T-helper 1 cell treated with Interleukin-12 subunit alpha and Interleukin-12 subunit beta and Interleukin-4 antibody, amounts not matched to agents 30 μg/mL and 1 μg/mL, for 36 hours (primary cell): Measurements from ENCODE around the gene ERBB2.

Source experiments
- H3K27ac Mint-ChIP-seq: one replicate; pipeline ENCODE4 v1.8.0; 2021; ENCODE audit warnings: mild to moderate bottlenecking, mixed read lengths
- H3K27me3 Mint-ChIP-seq: one replicate; pipeline ENCODE4 v1.8.0; 2021; ENCODE audit warnings: low read depth, mixed read lengths
- H3K36me3 Mint-ChIP-seq: one replicate; pipeline ENCODE4 v1.8.0; 2021; ENCODE audit warnings: low read depth, mixed read lengths
- H3K4me1 Mint-ChIP-seq: one replicate; pipeline ENCODE4 v1.8.0; 2021; ENCODE audit warnings: low read depth, mixed read lengths
- H3K4me3 Mint-ChIP-seq: one replicate; pipeline ENCODE4 v1.8.0; 2021; ENCODE audit warnings: mild to moderate bottlenecking, moderate library complexity, mixed read lengths
- H3K9me3 Mint-ChIP-seq: one replicate; pipeline ENCODE4 v1.8.0; 2021; ENCODE audit warnings: mixed read lengths

ERBB2 gene

DNA sequence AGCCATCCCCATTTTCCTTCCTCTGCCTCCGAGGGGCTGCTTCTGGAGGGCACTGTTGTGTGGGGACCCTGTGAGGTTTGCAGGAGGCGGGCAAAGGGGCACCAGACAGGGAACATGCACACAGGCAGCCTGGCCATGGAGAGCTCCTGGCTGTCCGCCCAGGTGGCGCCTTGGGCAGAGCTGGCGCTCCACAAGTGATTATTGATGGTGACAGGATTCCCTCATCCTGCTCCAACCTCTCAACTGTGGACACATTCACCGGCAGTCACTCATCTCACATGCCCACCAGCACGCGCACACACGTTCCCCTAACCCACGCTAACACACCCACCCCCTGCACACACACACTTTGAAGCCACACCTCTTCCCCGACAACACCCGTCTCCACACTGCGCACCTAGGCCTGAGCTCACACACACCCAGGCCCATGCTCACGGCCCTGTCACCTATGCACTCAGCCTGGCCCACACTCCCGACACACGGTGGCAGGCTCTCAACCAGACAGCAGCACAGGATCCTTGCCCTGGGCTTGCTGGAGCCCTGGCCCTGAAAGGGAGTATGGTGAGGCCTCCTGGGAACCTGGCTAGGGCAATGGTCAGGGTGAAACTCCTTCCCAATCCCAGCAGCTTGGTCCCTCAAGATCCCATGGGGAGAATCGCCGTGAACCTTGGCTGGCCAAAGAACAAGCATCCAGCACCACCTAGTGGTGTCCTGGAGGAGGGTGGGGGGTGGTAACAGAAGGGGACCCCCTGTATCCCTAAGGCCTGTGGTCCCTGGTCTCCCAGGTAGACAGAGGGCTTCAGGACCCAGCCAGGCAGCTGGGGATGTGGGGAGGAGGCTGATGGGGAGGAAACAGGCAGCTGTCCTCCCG is 28.0 kb upstream of the ERBB2 start:
- H3K27ac Mint-ChIP-seq = no peak overlapping the region
- H3K4me1 Mint-ChIP-seq = peaks cover 17% of the 10 kb centered on the region
- no peaks in the 10 kb centered on the region for H3K9me3 Mint-ChIP-seq
- H3K27me3 Mint-ChIP-seq = peaks cover 27% of the 10 kb centered on the region
- H3K4me3 Mint-ChIP-seq = no peak overlapping the region
- no peaks in the 10 kb centered on the region for H3K36me3 Mint-ChIP-seq

DNA sequence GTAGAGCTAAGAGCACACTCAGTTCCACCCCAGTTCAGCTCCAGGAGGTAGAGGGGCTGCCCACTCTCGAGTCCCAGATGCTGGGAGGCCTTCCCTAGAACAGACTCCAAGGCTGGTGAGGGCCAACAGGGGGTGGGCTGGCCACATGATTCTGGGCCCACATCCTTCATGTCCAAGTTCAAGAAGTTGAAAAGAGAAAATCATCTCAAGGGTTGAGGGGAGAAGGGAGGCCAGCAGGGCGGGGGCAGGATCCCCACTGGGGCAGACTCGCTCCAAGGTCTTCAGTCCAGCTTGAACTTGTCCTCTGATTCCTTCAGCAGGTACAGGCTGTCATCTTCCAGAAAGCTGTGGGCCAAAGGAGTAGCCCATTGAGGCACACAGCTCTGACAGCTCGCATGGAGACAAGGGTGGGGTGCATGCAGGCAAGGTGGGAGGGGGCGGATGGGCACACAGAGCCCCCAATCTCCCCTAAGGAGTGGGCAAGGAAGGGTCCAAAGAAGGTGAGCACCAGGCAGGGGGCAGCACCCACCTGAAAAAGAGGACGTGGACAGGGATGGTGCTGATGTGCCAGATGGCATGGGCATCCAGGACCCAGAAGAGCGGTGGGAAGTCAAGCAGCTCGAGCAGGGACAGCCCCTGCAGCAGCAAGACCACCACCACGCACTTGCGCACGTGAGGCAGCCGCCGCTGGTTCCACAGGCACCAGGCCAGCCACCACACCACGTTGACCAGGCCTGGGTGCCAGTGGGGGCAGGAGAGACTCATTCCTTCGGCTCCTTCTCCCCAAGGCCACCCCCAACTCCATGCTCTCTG is 27.1 kb upstream of the ERBB2 start:
- H3K36me3 Mint-ChIP-seq = no peaks in the 10 kb centered on the region
- no peak overlapping the region for H3K4me3 Mint-ChIP-seq
- peaks cover 20% of the 10 kb centered on the region for H3K4me1 Mint-ChIP-seq
- peaks cover 23% of the 10 kb centered on the region for H3K27me3 Mint-ChIP-seq
- no peaks in the 10 kb centered on the region for H3K9me3 Mint-ChIP-seq
- no peak overlapping the region for H3K27ac Mint-ChIP-seq

DNA sequence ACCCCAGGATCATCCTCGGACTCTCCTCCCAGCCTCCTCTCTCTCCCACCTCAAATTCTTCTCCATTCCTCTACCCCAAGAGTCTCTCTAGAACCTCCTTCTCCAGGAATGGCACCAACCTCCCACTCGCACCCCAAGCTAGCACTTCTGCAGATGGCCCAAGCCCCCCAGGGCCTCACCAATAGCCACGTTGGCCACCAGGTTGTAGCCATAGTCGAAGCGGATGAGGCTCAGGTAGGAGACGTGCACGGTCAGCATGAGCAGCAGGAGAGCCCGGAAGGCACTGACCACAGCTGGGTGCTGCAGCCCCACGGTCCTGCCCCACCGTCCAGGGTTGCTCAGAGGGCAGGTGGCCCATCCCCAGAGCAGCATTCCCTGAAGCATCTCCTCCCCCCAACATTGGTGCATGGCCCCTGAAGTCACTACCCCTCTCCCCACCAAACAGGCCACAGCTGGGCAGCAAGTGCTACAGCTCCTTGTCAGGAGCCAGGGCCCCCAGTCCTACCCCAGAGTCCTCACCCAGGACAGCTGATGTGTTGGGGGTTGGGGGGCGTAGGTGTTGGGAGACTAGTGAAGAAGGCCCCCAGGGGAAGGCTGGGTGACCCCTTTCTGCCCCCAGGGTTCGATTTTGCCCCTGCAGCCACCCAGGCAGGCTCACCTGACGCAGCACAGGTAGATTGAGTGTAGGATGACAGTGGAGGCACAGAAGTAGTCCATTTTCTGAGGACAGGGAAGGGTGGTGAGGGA is 26.4 kb upstream of the ERBB2 start:
- Mint-ChIP-seq H3K9me3 (no peaks in the 10 kb centered on the region), H3K36me3 (no peaks in the 10 kb centered on the region), H3K4me1 (peaks cover 25% of the 10 kb centered on the region), H3K27me3 (peaks cover 21% of the 10 kb centered on the region), H3K27ac (no peak overlapping the region), H3K4me3 (no peak overlapping the region)

DNA sequence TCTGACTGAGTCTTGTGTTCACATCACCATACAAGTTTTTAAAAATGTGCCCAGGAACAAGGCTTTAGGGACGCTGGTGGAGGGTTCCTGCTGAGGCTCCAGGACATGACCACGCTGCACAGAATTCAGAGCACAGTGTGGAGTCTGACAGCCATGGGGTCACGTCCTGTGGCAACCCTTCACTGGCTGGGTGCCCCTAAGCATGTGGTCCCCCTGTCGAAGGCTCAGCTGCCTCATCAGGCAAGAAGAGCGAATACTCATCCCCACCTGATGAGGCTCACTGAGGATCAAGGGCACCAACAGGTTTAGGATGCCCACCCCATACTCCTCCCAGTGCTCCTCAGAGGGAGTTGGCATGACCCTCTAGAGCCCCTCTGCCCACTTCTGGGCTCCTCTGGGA is 25.7 kb upstream of the ERBB2 start:
- no peak overlapping the region for H3K4me3 Mint-ChIP-seq
- H3K27ac Mint-ChIP-seq = no peak overlapping the region
- no peaks in the 10 kb centered on the region for H3K9me3 Mint-ChIP-seq
- H3K36me3 Mint-ChIP-seq = no peaks in the 10 kb centered on the region
- H3K27me3 Mint-ChIP-seq = peaks cover 16% of the 10 kb centered on the region
- H3K4me1 Mint-ChIP-seq = peaks cover 28% of the 10 kb centered on the region

DNA sequence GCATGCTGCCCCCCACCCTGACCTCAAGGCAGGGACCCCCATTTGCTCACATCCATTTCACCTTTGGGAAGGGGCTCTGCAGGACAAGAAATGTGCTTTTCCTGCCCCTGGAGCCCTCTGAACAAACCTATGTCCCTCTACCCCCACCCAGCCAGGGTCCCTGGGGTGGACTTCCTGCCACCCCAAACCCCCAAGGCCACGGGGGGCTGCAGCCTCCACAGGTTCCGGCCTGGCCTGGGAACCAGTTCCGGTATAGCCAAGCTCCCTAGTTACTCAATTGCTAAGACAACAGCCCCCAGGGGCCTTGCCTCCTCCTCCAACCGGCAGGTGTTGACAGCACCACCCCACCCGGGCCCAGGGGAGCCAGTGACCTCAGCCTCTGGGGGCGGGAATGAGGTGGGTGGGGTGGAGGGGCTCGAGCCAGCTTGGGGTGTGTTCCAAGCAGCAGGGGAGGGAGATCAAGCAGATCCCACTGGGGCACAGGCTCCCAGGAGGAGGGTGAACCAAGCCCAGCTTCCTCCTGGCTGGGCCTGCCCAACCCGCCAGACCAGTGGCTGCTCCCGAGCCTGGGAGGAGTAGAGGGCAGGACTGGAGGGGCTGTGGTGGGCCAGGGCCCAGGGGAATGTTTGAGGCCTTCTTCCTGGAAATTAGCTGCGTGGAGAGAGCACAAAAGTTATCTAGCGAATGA is 25.0 kb upstream of the ERBB2 start:
- peaks cover 35% of the 10 kb centered on the region for H3K4me1 Mint-ChIP-seq

DNA sequence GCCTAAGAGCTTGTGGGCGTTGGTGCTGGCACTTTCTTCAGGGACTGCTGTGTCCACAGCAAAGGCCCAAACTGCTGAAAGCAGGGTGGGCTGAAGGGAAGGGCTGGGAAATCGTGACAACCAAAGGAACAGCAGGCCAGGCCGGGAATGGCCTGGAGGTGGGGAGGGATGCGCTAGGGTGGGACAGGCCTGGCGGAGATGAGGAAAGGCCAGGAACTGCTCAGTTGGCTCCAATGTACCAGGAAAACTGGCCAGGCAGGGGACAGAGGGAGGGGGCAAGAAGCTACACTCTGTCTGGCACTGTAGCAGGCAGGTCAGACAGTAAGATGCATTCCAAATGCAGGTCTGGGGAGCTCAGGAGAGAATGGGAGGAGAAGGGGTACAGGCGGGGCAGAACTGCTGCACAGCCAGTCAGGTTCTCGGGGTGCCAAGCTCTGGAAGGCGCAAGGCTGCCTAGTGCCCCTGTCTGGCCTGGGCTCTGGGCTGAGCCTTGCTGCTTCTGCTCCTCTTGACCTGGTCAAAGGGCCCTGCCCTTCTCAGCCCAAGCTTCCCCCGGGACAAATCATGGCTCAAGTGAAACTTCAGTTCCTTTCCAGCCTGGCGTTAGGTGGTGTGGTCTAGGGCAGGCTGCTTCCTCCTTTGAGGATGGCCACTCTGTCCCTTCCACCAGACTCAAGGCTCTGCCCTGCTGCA is 24.3 kb upstream of the ERBB2 start:
- Mint-ChIP-seq H3K36me3 (peaks cover 7% of the 10 kb centered on the region), H3K27ac (peak overlapping the region; percentile 67), H3K4me3 (no peak overlapping the region), H3K4me1 (peaks cover 41% of the 10 kb centered on the region), H3K9me3 (no peaks in the 10 kb centered on the region), H3K27me3 (peaks cover 8% of the 10 kb centered on the region)

More for the DNA sequence above, 25.0 kb upstream of the ERBB2 start:
- Mint-ChIP-seq H3K36me3 (peaks cover 4% of the 10 kb centered on the region), H3K27ac (no peak overlapping the region), H3K4me3 (no peak overlapping the region), H3K27me3 (peaks cover 13% of the 10 kb centered on the region), H3K9me3 (no peaks in the 10 kb centered on the region)

DNA sequence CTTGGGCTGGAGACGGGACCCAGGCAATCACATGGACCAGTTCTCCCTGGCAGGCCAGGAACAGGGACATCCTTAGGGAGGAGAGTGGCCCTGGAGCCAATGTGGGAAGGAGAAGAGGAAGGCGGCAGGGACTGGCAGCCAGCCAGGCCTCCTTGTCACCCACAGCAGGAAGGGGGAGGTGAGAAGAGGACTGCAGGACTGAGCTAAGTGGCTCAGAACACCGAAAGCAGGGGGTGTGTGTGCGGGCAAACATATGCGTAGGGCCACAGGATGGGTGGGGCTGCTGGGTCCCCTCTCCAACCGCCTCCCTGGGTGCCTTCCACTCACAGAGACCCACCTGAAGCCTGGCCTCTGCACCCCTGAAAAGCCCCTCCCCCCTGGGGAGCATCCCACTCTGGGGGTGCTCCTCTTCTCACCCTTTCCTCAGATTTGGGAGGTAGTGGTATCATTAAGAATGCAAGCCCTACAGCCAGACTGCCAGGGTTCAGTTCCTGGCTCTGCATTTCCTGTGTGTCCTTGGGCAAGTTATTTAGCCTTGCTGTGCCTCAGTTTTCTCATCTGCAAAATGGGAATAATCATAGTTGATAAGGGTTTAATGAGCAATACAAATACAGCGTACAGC is 23.6 kb upstream of the ERBB2 start:
- peaks cover 43% of the 10 kb centered on the region for H3K4me1 Mint-ChIP-seq
- peaks cover 4% of the 10 kb centered on the region for H3K27me3 Mint-ChIP-seq
- H3K27ac Mint-ChIP-seq = peak overlapping the region; percentile 67
- peak overlapping the region; percentile 18 for H3K4me3 Mint-ChIP-seq
- no peaks in the 10 kb centered on the region for H3K9me3 Mint-ChIP-seq
- peaks cover 8% of the 10 kb centered on the region for H3K36me3 Mint-ChIP-seq

DNA sequence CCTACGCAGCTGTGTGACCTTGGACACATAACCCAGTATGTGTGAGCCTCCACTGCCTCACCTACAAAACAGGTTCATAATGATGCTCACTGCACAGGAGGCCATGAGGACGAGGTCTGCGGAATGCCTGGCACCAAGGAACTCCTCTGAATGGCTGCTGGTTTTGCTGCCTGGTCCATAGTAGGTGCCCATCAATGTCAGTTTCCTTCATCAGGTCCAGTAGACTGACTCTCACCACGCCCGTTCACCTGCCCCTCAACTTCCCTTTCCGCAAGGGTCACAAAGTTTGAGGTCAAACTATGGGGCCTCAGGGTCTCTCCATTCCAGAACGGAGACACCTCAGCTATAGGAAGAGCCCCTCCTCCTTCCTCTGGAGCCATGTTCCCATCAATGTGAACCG is 22.8 kb upstream of the ERBB2 start:
- Mint-ChIP-seq H3K9me3 (no peaks in the 10 kb centered on the region), H3K36me3 (peaks cover 8% of the 10 kb centered on the region), H3K4me1 (peaks cover 43% of the 10 kb centered on the region), H3K27me3 (peaks cover under 1% of the 10 kb centered on the region), H3K4me3 (no peak overlapping the region), H3K27ac (no peak overlapping the region)

DNA sequence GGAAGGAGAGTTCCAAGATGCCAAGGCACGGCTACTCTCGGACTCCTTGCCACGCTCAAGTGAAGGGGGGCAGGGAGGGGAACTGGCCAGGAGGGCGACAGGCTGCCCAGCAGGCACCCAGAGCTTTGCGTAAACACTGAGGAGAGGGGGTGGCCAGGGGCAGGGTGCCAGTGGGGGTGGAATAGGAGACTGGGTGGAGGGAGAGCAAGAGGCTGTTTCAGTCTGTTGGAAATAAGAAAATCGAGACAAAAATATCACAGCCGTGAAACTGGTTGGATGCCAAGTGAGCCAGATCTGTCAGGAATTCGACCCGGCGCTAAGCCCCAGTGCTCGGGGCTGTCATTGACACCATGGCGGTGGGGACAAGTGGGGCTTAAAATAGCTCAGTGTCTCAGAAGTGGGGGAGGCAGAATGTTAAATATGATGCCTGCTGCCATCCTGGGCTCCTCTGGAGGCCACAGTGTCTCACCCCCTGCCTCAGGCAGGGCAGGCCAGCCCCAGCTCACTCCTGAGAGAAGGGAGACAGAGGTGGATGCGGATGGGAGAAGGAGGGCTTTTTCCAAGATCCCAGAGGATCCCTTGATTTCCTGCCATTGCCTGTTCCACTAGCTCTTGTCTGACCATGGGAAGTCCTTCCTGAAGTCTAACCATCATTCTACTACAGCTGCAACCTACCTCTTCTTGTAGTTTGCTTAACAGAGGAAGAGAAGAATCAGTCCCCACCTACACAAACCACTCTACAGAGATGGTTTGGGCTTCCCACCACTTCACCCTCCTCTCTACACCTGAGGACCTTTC is 22.1 kb upstream of the ERBB2 start:
- Mint-ChIP-seq H3K27ac (no peak overlapping the region), H3K4me1 (peaks cover 43% of the 10 kb centered on the region), H3K4me3 (no peak overlapping the region), H3K36me3 (peaks cover 8% of the 10 kb centered on the region), H3K9me3 (no peaks in the 10 kb centered on the region), H3K27me3 (no peaks in the 10 kb centered on the region)

DNA sequence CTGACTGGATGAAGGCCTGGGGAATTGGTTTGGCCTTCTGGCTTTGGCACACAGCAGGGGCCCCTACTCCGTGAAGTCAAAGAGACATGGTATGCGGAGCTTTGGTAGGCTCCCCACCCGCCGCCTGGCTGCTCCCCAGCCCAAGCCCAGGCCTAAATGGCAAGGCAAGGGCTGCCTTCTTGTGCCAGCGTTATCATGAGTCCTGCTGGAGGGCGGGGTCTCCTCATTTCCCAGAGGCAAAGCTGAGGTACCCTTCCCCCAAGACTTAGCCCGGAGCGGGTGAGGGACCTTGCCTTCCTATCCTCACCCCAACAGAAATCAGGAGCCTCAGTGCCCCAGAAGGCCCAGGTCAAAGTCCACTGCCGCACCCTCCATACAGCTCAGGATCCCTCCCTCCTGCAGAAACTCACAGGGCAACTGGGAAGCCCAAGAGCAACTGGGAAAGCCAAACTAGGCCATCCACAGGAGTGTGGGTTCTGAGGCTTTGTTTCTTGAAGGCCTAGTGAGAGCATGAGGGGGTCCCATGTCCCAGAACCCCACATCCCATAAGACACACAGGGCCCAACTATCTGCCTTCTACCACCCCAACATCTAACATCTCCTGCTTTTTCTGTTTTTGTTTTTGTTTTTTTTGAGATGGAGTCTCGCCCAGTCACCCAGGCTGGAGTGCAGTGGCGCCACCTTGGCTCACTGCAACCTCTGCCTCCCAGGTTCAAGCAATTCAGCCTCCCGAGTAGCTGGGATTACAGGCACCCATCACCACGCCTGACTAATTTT is 21.3 kb upstream of the ERBB2 start:
- H3K27me3 Mint-ChIP-seq = no peaks in the 10 kb centered on the region
- no peaks in the 10 kb centered on the region for H3K9me3 Mint-ChIP-seq

DNA sequence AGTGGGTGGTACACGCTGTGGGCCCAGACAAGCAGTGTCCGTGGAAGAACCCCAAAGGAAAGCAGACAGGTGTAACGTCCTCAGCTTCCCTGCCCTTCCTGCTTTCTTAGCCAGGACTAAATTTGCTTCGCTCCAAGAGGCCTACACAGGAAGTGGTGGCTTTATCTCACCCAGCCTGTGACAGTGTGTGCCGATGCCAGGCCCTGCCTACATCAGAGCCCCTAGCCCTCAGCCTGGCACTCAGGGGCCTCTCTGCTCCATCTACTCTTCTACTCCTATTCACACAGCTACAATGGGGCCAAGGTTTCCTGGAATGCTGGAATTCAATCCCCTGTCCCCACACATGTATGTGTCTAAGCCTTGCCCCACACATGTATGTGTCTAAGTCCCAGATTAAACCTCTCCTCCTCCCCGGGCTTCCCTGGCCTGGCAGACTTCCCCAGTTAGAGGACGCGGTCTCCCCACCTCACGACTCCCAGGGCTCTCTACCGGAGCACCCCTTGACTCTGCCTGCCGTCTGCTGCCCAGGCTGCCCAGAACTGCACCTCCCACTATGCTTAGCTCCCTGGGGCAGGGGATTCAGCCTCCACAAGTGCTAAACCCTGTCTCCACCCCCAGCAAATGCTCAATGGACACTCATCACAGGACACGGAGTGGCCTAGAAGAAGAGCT is 20.2 kb upstream of the ERBB2 start:
- Mint-ChIP-seq H3K4me1 (peaks cover 43% of the 10 kb centered on the region), H3K27ac (peak overlapping the region; percentile 93), H3K27me3 (no peaks in the 10 kb centered on the region), H3K36me3 (peaks cover 14% of the 10 kb centered on the region), H3K9me3 (no peaks in the 10 kb centered on the region), H3K4me3 (no peak overlapping the region)

More for the DNA sequence above, 21.3 kb upstream of the ERBB2 start:
- H3K4me3 Mint-ChIP-seq = no peak overlapping the region
- H3K36me3 Mint-ChIP-seq = peaks cover 14% of the 10 kb centered on the region
- H3K27ac Mint-ChIP-seq = peak overlapping the region; percentile 93
- peaks cover 43% of the 10 kb centered on the region for H3K4me1 Mint-ChIP-seq
